ENCODE data around the gene EYA3. TPM values are rescaled to one million over a fixed set of nuclear protein-coding genes. Genes with fewer than 3 reads are reported as not detected.

Gene EYA3
- total RNA-seq, 4 donors from 2014 or later, result 8.2 to 11.9 (median 8.7) TPM

DNA sequence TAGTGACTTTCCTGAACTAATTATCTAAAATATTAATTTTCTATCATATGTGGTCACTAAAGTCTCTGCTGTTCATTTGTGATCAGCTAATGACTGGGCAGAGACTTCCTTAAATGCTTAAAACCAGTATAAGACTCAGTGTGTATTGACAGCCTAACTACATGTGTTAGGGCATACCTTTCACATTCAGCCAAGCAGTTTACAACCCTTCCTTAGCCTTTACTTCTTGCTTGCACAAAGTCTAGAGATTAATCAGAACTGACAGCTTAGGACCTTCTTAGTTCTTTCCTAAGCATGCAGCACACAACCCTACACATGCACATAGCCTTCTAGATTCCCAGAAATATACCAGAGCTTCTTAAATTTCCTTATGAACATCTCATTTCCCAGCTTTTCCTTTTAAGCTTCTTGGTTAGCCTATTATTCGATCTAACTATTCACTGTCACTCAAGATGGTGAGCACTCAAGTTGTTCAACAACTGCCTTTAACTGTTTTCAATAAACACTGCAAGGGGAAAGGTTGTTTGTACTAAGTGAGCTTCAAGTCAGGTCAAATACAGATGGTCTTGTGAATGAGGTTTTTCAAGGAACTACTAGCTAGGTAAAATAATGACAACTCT is 13.4 kb downstream of the EYA3 start:
- Histone ChIP-seq H3K36me3 (peaks cover 0 to 9% (median 3%) of the 10 kb centered on the region in 4 donors), H3K4me3 (no peak overlapping the region), H3K4me1 (peaks cover 21 to 33% (median 29%) of the 10 kb centered on the region in 4 donors), H3K27ac (replicated peaks in 1 of 4) (no peak overlapping the region), H3K27me3 (no peaks in the 10 kb centered on the region), H3K9me3 (no peaks in the 10 kb centered on the region)
- intact Hi-C loops (cut with DNase I), result no loop called here
- 90% methylated on average over 1 of the region's 1 CpG for WGBS
- no peak for TF ChIP-seq EP300 (IDR thresholded peaks at IDR 0.05)
- TF ChIP-seq POLR2A (IDR thresholded peaks at IDR 0.05; ENCODE audit: low read depth), result no peak
- TF ChIP-seq, protein P1, sequence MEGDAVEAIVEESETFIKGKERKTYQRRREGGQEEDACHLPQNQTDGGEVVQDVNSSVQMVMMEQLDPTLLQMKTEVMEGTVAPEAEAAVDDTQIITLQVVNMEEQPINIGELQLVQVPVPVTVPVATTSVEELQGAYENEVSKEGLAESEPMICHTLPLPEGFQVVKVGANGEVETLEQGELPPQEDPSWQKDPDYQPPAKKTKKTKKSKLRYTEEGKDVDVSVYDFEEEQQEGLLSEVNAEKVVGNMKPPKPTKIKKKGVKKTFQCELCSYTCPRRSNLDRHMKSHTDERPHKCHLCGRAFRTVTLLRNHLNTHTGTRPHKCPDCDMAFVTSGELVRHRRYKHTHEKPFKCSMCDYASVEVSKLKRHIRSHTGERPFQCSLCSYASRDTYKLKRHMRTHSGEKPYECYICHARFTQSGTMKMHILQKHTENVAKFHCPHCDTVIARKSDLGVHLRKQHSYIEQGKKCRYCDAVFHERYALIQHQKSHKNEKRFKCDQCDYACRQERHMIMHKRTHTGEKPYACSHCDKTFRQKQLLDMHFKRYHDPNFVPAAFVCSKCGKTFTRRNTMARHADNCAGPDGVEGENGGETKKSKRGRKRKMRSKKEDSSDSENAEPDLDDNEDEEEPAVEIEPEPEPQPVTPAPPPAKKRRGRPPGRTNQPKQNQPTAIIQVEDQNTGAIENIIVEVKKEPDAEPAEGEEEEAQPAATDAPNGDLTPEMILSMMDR (IDR thresholded peaks at IDR 0.05), result no peak
- TF ChIP-seq POLR2AphosphoS5 (IDR thresholded peaks at IDR 0.05), result no peak
- DNase-seq (ENCODE audit: extremely low spot score), result no peak

DNA sequence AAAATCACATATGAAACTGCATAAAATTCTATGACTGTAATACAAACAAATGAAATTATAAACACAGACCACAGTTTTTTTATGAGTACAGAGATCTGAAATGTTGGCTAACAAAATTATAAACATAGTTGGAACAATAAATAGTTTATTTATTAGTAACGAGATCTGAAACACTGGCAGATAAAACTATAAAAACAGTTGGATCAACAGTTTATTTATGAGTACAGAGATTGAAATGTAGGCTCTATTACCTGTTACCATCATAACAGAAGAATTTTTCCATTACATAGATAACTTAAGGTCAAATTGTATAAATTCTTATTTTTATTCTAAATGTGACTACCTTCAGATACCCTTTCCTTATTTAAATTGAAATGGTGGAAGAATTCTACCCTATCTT is 14.5 kb downstream of the EYA3 start:
- H3K9me3 ChIP-seq, result no peaks in the 10 kb centered on the region
- peaks cover 14 to 26% (median 24%) of the 10 kb centered on the region in 4 donors for H3K4me1 ChIP-seq
- H3K27ac ChIP-seq (replicated peaks in 1 of 4), result no peak overlapping the region
- TF ChIP-seq EP300 (IDR thresholded peaks at IDR 0.05), result no peak
- TF ChIP-seq POLR2AphosphoS5 (IDR thresholded peaks at IDR 0.05), result no peak
- no peak for TF ChIP-seq POLR2A (IDR thresholded peaks at IDR 0.05; ENCODE audit: low read depth)
- TF ChIP-seq, protein P1 (IDR thresholded peaks at IDR 0.05), result no peak
- intact Hi-C loops (cut with DNase I), result no loop called here
- no peak overlapping the region for H3K4me3 ChIP-seq
- H3K36me3 ChIP-seq, result no peaks in the 10 kb centered on the region
- H3K27me3 ChIP-seq, result no peaks in the 10 kb centered on the region
- WGBS, result 87% methylated on average over 1 of the region's 1 CpG
- DNase-seq (ENCODE audit: extremely low spot score), result no peak

DNA sequence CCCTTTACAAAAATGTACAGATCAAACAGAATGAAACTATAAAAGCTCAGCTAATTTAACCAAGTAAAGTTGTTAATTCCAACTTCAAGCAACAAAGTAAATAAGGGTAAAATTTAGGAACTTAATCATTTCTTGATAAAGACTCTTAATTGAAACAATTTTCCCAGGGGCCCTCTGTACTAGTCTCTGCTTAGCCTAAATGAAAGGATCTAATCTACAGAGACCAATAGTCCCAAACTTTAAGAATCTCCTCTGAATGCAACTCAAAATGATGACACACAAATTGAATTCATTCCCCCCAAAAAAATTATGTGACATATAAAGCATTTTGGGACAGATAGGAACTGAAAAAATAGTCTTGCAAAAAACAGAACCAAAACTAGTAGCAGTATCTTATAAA is 16.6 kb downstream of the EYA3 start:
- no peaks in the 10 kb centered on the region for H3K9me3 ChIP-seq
- no peak overlapping the region for H3K27ac ChIP-seq (replicated peaks in 1 of 4)
- H3K4me1 ChIP-seq, result peaks cover 15 to 21% (median 20%) of the 10 kb centered on the region in 4 donors
- no peaks in the 10 kb centered on the region for H3K36me3 ChIP-seq
- no peak for TF ChIP-seq POLR2AphosphoS5 (IDR thresholded peaks at IDR 0.05)
- no peak for DNase-seq (ENCODE audit: extremely low spot score)
- no peaks in the 10 kb centered on the region for H3K27me3 ChIP-seq
- no peak overlapping the region for H3K4me3 ChIP-seq
- intact Hi-C loops (cut with DNase I), result no loop called here

DNA sequence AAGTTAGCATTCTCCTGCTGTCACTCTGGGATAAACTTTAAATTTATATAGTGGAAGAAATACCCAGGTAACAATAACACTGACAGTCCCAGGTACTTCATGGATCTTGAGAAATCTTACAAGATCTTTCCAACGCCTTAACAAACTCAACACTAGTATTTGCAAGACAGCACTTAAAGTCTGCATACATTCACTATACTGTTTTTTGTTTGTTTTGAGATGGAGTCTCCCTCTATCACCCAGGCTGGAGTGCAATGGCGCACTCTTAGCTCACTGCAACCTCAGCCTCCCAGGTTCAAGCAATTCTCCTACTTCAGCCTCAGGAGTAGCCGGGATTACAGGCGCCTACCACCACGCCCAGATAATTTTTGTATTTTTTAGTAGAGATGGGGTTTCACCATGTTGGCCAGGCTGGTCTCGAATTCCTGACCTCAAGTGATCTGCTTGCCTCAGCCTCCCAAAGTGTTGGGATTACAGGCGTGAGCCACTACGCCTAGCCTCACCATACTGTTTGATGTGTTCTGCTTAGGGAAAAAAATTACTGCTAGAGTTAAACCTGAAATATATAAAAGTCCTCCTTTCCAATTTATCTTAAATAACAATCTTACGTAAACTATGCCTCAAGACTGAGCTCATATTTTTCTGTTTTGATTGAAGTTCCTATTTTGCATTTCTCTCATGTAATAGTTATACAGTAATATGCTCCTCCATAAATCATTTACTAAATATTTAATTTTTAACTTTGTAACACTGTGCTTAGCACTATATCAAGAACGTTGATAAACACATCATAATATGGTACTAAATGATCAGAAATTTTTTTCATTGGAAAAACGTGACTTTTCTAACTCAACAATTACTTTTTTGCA is 17.5 kb downstream of the EYA3 start:
- Histone ChIP-seq H3K4me1 (peaks cover 10 to 20% (median 19%) of the 10 kb centered on the region in 4 donors), H3K36me3 (no peaks in the 10 kb centered on the region), H3K4me3 (no peak overlapping the region), H3K9me3 (no peaks in the 10 kb centered on the region), H3K27me3 (no peaks in the 10 kb centered on the region), H3K27ac (replicated peaks in 1 of 4) (no peak overlapping the region)
- no peak for DNase-seq (ENCODE audit: extremely low spot score)
- WGBS, result 92% methylated on average over 11 of the region's 11 CpGs
- TF ChIP-seq EP300 (IDR thresholded peaks at IDR 0.05) (no peak), POLR2AphosphoS5 (IDR thresholded peaks at IDR 0.05) (no peak), POLR2A (IDR thresholded peaks at IDR 0.05; ENCODE audit: low read depth) (no peak)
- TF ChIP-seq, protein P1 (IDR thresholded peaks at IDR 0.05), result no peak
- intact Hi-C loops (cut with DNase I), result no loop called here

DNA sequence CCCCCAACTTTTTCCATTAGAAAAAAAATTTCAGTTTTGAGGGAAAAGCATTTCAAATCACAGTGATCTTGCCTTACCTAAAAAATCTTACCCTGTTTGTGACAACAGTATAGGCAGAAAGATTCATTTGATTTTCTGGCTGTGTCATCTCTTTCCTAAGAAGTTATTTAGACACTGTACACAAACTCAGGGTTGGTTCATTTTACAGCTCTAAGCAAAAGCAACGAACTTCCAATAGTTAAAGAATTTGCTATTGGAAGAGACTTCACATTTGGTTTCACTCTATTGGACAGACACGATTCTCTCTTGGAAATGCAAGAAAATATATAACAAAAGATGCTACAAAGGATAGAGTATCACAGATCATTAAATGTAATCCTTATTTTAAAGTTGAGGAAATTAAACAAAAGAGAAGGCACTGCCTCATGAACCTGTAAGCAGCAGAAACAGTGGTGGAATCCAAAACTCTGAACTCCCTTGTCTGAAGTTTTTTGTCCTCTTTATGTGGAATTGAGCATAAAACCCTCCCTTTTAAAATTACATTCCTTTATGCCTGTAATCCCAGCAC is 20.8 kb downstream of the EYA3 start:
- Histone ChIP-seq H3K36me3 (peaks cover 0 to 8% (median 3%) of the 10 kb centered on the region in 4 donors), H3K9me3 (no peaks in the 10 kb centered on the region), H3K27ac (replicated peaks in 1 of 4) (no peak overlapping the region), H3K27me3 (no peaks in the 10 kb centered on the region), H3K4me3 (no peak overlapping the region), H3K4me1 (peaks cover 0 to 14% (median 6%) of the 10 kb centered on the region in 4 donors)
- no peak for TF ChIP-seq EP300 (IDR thresholded peaks at IDR 0.05)
- DNase-seq (ENCODE audit: extremely low spot score), result no peak
- WGBS, result 49% methylated on average over 2 of the region's 2 CpGs
- intact Hi-C loops (cut with DNase I), result no loop called here
